ENCODE data around the gene EFCAB5. TPM values are rescaled to one million over a fixed set of nuclear protein-coding genes. Genes with fewer than 3 reads are reported as not detected.

The EFCAB5 gene
- total and polyA plus RNA-seq, 10 of the 15 experiments (the other 5 are each of a cell fraction or from before 2014, with no cell fraction given) = 0.39 to 2.6 (median 1.0) TPM

DNA sequence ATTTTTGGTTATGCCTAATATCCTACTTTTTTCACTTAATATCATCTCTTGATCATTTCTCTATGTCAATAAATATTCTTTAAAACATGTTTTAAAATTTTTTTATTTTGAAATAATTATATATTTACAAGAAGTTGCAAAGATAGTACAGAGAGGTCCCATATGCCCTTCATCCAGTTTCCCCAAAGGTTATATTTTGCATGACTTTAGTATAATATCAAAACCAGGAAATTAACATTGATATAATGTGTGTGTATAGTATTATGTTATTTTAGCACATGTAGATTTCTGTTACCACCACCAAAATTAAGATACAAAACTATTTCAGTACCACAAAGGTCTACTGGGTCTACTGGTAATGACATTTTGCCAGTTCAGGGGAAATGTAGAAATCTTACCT lies 60.7 kb downstream of the EFCAB5 start:
- POLR2A ChIA-PET = no interaction called here
- BruUV-seq (replicated peaks) = no TSS peak

More for the DNA sequence above, 60.7 kb downstream of the EFCAB5 start:
- Histone ChIP-seq H3K9me3 (replicated peaks; ENCODE audit: control insufficient read depth, insufficient read depth, low read length) (no peaks in the 10 kb centered on the region), H2AFZ (ENCODE audit: control insufficient read depth, low read depth, low read length) (no peak overlapping the region), H3K27ac (ENCODE audit: control insufficient read depth, insufficient read depth) (no peak overlapping the region), H4K20me1 (ENCODE audit: control insufficient read depth, insufficient read depth) (no peaks in the 10 kb centered on the region), H3K9ac (ENCODE audit: control insufficient read depth, insufficient read depth, low read length) (no peak overlapping the region), H3K27me3 (replicated peaks in 1 of 2; ENCODE audit: control insufficient read depth in 2 of 2, insufficient read depth in 2 of 2, low read length in 1 of 2) (no peaks in the 10 kb centered on the region), H3K4me3 (no peak overlapping the region), H3K36me3 (ENCODE audit: control insufficient read depth in 2 of 2, insufficient read depth in 2 of 2, low read length in 1 of 2) (no peaks in the 10 kb centered on the region), H3K4me1 (ENCODE audit: control insufficient read depth, insufficient read depth, low read length) (no peaks in the 10 kb centered on the region), H3K4me2 (ENCODE audit: control insufficient read depth, insufficient read depth) (no peak overlapping the region), H3K79me2 (ENCODE audit: control insufficient read depth, insufficient read depth, low read length) (no peaks in the 10 kb centered on the region)
- SMC1A ChIA-PET (ENCODE audit: uncharacterized antibody, unreplicated experiment) = interaction anchor here (1.6 kb wide), 1 partner anchor 70 kb away, joined by 4 read pairs; no protein-coding TSS in a partner anchor
- ATAC-seq = no peak
- in situ Hi-C loops (cut with MboI) (no loop called here), intact Hi-C loops (cut with micrococcal nuclease; ENCODE audit: unreplicated experiment) (no loop called here)
- RAD21 ChIA-PET (ENCODE audit: unreplicated experiment) = interaction anchor here (0.7 to 2.1 kb wide), 2 partner anchors 71 to 195 kb away, joined by 3 to 8 read pairs; partner anchors contain the start of gene SSH2
- FAIRE-seq = no peak
- CTCF ChIA-PET = interaction anchor here (1.3 to 2.0 kb wide), 3 partner anchors 71 to 194 kb away, joined by 4 to 5 read pairs (median 4); no protein-coding TSS in a partner anchor
- TF ChIP-seq JUND (IDR thresholded peaks at IDR 0.05; ENCODE audit: low read depth, low read length) (no peak), SIN3A (IDR thresholded peaks at IDR 0.05; ENCODE audit: low read depth, low read length) (no peak), HCFC1 (IDR thresholded peaks at IDR 0.05; ENCODE audit: low read length) (no peak), KLF5 (IDR thresholded peaks at IDR 0.05; ENCODE audit: partially characterized antibody) (no peak), MTA3 (IDR thresholded peaks at IDR 0.05; ENCODE audit: borderline replicate concordance, low read length) (no peak), SUZ12 (IDR thresholded peaks at IDR 0.05; ENCODE audit: unreplicated experiment) (no peak), YBX1 (IDR thresholded peaks at IDR 0.05) (no peak), EGR1 (IDR thresholded peaks at IDR 0.05; ENCODE audit: borderline replicate concordance in 1 of 2, low read depth in 2 of 2, low read length in 2 of 2) (no peak), PAX8 (IDR thresholded peaks at IDR 0.05) (no peak), NFYA (IDR thresholded peaks at IDR 0.05; ENCODE audit: borderline replicate concordance, low read depth, low read length) (no peak), HDAC2 (IDR thresholded peaks at IDR 0.05) (no peak), CHD1 (IDR thresholded peaks at IDR 0.05; ENCODE audit: low read depth, low read length) (no peak), CBX3 (IDR thresholded peaks at IDR 0.05; ENCODE audit: borderline replicate concordance, low read depth) (no peak), POLR2A (IDR thresholded peaks at IDR 0.05; ENCODE audit: low read depth, low read length) (no peak), RAD21 (IDR thresholded peaks at IDR 0.05; ENCODE audit: insufficient read depth, low read depth, low read length) (no peak), SP1 (IDR thresholded peaks at IDR 0.05; ENCODE audit: low read depth, low read length) (no peak), TCF7 (IDR thresholded peaks at IDR 0.05; ENCODE audit: borderline replicate concordance) (no peak), BCL11A (IDR thresholded peaks at IDR 0.05; ENCODE audit: low read depth, low read length) (no peak)
- TF ChIP-seq, protein P1, sequence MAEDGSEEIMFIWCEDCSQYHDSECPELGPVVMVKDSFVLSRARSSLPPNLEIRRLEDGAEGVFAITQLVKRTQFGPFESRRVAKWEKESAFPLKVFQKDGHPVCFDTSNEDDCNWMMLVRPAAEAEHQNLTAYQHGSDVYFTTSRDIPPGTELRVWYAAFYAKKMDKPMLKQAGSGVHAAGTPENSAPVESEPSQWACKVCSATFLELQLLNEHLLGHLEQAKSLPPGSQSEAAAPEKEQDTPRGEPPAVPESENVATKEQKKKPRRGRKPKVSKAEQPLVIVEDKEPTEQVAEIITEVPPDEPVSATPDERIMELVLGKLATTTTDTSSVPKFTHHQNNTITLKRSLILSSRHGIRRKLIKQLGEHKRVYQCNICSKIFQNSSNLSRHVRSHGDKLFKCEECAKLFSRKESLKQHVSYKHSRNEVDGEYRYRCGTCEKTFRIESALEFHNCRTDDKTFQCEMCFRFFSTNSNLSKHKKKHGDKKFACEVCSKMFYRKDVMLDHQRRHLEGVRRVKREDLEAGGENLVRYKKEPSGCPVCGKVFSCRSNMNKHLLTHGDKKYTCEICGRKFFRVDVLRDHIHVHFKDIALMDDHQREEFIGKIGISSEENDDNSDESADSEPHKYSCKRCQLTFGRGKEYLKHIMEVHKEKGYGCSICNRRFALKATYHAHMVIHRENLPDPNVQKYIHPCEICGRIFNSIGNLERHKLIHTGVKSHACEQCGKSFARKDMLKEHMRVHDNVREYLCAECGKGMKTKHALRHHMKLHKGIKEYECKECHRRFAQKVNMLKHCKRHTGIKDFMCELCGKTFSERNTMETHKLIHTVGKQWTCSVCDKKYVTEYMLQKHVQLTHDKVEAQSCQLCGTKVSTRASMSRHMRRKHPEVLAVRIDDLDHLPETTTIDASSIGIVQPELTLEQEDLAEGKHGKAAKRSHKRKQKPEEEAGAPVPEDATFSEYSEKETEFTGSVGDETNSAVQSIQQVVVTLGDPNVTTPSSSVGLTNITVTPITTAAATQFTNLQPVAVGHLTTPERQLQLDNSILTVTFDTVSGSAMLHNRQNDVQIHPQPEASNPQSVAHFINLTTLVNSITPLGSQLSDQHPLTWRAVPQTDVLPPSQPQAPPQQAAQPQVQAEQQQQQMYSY (CRISPR knock-in tag; IDR thresholded peaks at IDR 0.05) = no peak
- TF ChIP-seq, protein P2, sequence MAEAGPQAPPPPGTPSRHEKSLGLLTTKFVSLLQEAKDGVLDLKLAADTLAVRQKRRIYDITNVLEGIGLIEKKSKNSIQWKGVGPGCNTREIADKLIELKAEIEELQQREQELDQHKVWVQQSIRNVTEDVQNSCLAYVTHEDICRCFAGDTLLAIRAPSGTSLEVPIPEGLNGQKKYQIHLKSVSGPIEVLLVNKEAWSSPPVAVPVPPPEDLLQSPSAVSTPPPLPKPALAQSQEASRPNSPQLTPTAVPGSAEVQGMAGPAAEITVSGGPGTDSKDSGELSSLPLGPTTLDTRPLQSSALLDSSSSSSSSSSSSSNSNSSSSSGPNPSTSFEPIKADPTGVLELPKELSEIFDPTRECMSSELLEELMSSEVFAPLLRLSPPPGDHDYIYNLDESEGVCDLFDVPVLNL (IDR thresholded peaks at IDR 0.05; ENCODE audit: low read depth, low read length) = no peak
- no peak for DNase-seq (ENCODE audit: low read depth, low spot score)

Measured in GM12878 (cell line).